ENCODE measurements around the gene PMPCA.

GRCh38 chr9:136410500-136411287 is at the start of gene PMPCA, which contains the start of gene ENTR1:
- no peak for TF ChIP-seq RAD21 (IDR thresholded peaks at IDR 0.05; ENCODE audit: low read depth)
- peak; percentile 94 for TF ChIP-seq EGR1 (IDR thresholded peaks at IDR 0.05)
- peak; percentile 99 for TF ChIP-seq YY1 (IDR thresholded peaks at IDR 0.05; ENCODE audit: low read depth)
- TF ChIP-seq EP300 (IDR thresholded peaks at IDR 0.05; ENCODE audit: borderline replicate concordance), result no peak

Data from Ishikawa (cell line).